GM19099 (cell line): ENCODE measurements around the gene FRMD7.

Source experiments
- POLR2A ChIP-seq: IDR thresholded peaks from 3 replicates; pipeline ENCODE4 v1.6.1; 2011; ENCODE audit warnings: low read depth; ENCODE audit not compliant: insufficient read length; ENCODE audit errors: extremely low read depth

The FRMD7 gene

DNA sequence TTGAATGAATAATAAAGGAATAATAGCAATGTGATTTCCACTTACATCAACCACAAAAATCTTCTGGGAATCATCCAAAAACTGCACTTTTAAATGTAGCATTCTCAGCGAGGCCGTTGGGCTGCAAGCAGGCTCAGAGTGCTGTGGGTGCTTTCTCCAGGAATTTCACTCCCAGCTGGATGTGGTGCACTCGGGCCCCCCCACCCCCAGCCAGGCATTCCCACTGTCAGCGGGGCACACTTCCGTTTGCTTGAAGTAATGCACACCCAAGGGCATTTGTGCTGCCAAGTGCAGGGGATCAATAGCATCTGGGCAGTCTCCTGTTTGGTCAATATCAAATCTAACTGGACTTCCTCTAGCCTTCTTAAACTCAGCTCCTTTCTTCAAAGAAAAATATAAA lies at the start of gene FRMD7:
Gene FRMD7, minus strand, starts transcription at position 278 of the 400 bp plus-strand sequence. Its CDS starts 176 bp downstream, at position 102.
- no peak for TF ChIP-seq POLR2A

DNA sequence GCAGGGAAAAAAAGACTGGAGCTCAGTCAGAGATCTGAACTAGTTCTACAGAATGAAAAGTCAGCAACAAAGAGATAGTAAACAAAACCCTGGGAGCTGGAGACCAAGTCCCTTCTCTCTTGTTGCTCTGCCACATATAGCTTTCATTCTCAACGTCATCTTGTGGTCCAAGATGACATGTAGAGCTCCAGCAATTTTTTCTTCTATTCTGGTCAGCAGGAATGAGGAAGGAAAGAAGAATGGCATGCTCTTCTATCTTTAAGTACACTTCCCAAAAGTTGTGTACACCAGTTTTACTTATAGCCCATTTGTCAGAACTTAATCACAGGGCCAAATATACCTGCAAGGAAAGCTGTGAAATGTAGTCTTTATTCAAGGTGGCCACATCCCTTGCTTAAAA lies 45.8 kb upstream of the FRMD7 start:
- TF ChIP-seq POLR2A = no peak

DNA sequence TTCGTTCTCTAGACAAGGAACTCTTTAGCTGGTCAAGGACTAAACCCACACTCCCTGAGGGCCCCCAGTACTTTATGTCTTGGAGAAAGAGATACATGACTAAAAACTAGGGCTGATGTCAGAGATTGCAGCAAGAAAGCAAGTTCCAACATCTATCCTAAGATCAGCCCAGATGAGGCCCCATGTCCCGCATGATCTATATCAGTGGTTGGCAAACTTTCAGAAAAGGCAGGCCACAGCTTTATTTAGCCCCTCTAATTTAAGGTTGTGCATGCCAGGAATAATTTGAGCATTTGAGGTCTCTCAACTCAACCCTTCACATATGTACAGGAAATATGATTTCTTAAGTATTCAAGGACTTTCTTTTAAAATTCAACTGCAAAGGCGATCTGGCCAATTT lies 44.1 kb upstream of the FRMD7 start:
- no peak for TF ChIP-seq POLR2A

DNA sequence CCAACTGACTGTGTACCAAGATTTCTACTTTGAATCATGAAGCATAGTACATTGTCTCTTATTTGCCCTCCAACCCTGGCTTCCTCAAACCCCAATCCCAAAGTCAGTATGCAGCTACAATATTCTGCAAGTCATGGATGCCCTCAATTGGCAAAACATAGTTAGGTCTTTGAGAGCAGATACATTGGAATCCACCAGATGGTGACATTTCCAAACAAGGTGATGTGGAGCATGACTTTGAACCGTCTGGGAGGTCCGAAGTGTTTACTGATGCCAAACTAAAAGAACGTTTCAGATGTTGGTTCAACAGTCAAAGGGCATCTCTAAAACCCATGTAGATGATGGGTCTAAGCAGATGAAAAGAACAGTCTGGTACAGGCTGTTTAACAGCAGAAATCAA lies 43.7 kb upstream of the FRMD7 start:
- no peak for TF ChIP-seq POLR2A

GRCh38 chrX:132169554-132169953 lies 41.7 kb upstream of the FRMD7 start:
- no peak for TF ChIP-seq POLR2A

GRCh38 chrX:132165651-132166050 lies 37.8 kb upstream of the FRMD7 start:
- no peak for TF ChIP-seq POLR2A

DNA sequence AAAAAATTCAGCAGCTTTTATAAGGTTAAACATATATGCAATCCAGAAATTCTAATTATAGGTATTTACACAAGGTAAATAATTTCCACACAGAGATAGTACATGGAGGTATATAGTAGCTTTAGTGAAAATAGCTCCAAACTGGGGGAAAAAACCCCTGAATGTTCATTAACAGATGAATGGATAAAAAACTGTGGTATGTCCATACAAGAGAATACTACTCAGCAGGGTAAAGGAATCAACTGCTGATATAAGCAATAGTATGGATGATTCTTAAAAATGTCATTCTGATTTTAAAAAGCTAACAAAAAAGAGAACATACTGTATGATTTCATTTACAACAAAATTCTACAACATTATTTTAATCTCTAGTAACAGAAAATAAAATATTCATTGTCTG lies 37.2 kb upstream of the FRMD7 start:
- no peak for TF ChIP-seq POLR2A

DNA sequence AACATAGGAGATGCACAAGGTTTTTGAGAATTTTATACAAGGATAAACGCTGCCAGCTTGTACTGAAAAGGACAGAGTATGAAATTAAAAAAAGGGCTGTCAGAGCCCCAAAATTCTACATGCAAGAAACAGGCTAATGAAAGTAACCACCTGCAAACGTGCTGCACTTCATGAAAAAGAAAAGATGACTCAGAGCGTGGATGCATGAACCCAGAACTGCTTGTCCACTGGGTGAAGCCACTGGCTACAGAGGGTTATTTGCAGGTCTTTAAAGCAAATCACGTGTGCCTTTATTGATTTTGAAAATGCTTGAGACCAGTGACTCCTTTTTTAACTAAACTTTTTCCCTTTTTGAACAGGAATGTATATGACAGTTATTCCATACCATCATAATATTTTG lies 25.3 kb upstream of the FRMD7 start:
- no peak for TF ChIP-seq POLR2A

GRCh38 chrX:132146456-132146855 lies 18.6 kb upstream of the FRMD7 start:
- TF ChIP-seq POLR2A = no peak

GRCh38 chrX:132144061-132144460 lies 16.2 kb upstream of the FRMD7 start:
- TF ChIP-seq POLR2A = no peak

DNA sequence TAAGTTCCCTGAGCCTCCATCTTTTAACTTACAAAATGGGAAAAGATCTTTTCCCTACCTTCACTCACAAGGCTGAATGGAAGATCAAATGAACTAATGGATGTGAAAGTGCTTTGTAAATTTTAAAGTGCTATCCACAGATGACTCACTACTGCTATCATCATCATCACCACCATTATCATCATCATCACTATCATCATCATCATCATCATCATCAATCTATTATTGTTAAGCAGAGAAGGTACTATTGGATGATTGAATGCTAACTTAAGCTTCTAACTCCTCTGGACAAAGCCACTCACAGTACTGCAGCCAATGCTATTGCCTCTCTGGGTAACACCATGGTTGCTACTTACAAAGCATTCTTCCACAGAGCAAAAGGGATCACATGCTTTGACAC lies 1.9 kb downstream of the FRMD7 start:
- TF ChIP-seq POLR2A = no peak

- TF ChIP-seq POLR2A = no peak
Measured at GRCh38 chrX:132120913-132121312, 6.9 kb downstream of the FRMD7 start.

- no peak for TF ChIP-seq POLR2A
Measured at GRCh38 chrX:132119821-132120515, 7.9 kb downstream of the FRMD7 start.

- no peak for TF ChIP-seq POLR2A
Measured at GRCh38 chrX:132119283-132119682, 8.5 kb downstream of the FRMD7 start.

DNA sequence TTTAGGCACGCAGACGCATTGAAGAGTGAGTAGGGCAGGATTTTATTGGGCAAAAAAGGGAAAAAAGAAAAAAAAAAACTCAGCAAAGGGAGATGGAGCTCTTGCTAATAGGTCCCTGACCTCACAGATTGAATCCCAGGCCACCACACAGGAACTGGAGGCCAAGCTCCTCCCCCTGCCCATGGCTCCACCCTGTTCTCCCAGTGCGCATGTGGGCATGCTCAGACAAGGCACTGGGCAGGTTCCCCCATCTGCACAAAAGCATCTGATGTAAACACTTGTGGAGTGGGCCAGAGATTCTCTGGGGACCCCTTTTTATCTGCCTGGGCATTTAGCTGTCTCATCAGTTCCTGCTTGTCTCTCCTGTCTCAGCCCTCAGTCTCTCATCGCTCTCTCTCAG lies 9.5 kb downstream of the FRMD7 start:
- TF ChIP-seq POLR2A = no peak

DNA sequence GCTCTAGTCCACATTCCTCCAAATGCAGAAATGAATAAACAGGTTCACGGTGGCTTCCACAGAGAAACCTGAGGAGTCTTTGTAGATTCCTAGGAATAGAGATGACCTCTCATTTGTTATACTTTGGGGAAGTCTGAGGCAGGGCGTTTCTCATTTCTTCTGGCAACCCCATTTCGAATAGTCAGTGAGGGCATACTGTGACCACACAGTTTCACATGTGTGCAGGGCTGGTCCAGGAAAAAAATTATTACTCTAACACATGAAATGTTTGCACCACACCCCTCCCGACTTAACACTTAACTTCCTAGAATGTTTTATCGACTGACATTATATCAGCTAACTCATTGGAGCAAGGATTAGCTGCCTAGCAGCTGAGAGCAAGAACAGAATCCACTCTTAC lies 12.0 kb downstream of the FRMD7 start:
- TF ChIP-seq POLR2A = no peak

- TF ChIP-seq POLR2A = no peak
Measured at GRCh38 chrX:132114607-132115006, 13.2 kb downstream of the FRMD7 start.
